HG03039 (cell line): Measurements from ENCODE around the gene DENND2D.

ENCODE experiments used
- ATAC-seq: cut with Tn5 transposase; IDR thresholded peaks from one replicate; pipeline ENCODE4 v1.9.1; 2021; ENCODE audit warnings: mild to moderate bottlenecking, moderate library complexity; ENCODE audit not compliant: unreplicated experiment

Gene DENND2D, protein sequence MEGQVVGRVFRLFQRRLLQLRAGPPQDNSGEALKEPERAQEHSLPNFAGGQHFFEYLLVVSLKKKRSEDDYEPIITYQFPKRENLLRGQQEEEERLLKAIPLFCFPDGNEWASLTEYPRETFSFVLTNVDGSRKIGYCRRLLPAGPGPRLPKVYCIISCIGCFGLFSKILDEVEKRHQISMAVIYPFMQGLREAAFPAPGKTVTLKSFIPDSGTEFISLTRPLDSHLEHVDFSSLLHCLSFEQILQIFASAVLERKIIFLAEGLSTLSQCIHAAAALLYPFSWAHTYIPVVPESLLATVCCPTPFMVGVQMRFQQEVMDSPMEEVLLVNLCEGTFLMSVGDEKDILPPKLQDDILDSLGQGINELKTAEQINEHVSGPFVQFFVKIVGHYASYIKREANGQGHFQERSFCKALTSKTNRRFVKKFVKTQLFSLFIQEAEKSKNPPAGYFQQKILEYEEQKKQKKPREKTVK

GRCh38 chr1:111199881-111200801, at the start of gene DENND2D:
DENND2D (minus strand) TSS chr1:111200646; CDS start chr1:111200459, 187 bp downstream.
- ATAC-seq, result no peak

GRCh38 chr1:111249960-111250359, 49.5 kb upstream of the DENND2D start:
- ATAC-seq, result no peak

DNA sequence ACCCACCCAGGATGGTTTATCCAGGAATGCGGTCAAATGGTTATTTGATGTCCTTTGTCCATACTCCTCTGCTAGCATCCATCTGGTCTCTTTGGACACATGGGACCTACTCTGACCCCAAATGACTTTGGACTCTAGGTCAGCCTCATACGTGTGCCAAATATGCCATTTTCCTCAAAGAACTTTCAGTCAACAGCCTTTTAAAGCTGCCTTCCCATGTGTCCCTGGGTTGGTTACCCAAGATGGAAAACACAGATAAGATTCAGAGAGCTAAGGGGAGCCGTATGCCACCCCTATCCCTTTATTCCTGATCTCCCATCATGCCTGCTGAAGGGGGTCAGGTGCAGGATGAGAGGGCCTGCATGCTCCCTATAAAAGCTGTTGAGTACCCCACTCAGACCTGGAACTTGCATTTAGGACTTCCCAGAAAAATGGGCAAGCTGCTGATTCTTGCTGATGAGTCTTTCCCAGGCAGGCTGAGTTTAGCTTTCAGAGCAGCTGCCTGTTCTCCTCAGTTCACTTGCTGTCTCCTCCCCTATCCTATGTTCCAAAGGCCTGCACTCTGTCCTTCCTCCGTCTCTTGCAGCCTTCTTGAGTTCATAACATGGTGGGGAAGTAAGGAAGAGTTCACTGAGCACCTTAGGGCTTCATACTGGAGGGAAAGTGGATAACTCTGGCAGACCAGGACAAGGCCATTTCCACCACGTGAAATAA, 46.8 kb upstream of the DENND2D start:
- no peak for ATAC-seq

- no peak for ATAC-seq
Observed at GRCh38 chr1:111242805-111243523, 42.5 kb upstream of the DENND2D start.

DNA sequence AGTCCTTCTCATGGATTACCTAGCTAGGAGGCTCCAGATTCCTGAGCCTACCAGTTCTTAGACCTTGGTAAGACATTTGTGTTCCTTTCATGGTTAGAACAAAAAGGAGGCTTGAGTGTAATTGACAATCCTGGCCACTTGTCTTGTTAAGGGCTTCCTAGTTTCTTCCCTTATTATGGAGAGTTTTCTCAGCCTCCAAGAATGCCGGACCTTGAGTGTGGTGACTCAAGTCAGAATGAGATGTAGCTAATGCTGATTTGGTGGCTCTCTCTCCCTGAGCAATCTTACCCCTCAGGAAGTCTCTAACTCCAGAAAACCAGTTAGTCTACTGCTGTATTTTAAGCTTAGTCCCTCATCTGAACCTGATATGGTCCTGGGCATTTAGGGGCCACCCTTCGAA, 41.4 kb upstream of the DENND2D start:
- no peak for ATAC-seq

GRCh38 chr1:111238056-111238795, 37.8 kb upstream of the DENND2D start:
- no peak for ATAC-seq

- ATAC-seq, result no peak
Observed at GRCh38 chr1:111236806-111237205, 36.4 kb upstream of the DENND2D start.

DNA sequence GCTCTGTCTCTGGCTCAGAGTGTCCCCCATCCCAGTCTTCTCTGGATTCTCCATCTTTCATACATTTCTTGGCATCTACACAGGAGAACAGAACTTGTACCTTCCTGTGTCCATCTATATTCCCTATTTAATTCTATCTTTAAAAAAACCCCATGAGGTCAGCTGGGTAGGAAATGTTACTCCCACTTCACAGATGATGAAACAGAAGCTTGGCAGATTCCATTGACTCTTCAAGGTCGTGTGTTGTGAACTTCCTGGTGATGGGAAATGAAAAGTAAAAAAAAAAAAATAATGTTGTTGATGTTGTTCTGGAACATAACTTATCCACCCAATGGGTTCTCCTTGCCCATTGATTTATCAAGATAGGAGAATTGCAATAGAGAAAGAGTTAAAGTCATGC, 35.9 kb upstream of the DENND2D start:
- ATAC-seq, result no peak

DNA sequence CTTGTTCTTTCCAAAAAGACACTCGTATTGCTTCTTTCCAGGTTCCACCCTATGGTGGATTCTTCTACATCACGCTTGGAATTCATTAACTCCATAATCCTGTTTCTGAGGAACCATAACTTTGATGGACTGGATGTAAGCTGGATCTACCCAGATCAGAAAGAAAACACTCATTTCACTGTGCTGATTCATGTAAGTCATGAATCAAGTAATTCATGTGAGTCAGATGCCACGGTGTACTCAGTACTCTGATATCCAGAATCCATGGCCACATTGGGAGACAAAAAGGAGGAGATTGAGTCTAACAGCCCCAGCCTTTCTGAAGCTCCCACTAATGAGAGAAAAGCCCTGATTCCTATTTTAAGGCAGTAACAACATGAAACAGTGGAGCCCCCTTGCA, 34.4 kb upstream of the DENND2D start:
- ATAC-seq, result no peak

- no peak for ATAC-seq
Observed at GRCh38 chr1:111234258-111234657, 33.8 kb upstream of the DENND2D start.

DNA sequence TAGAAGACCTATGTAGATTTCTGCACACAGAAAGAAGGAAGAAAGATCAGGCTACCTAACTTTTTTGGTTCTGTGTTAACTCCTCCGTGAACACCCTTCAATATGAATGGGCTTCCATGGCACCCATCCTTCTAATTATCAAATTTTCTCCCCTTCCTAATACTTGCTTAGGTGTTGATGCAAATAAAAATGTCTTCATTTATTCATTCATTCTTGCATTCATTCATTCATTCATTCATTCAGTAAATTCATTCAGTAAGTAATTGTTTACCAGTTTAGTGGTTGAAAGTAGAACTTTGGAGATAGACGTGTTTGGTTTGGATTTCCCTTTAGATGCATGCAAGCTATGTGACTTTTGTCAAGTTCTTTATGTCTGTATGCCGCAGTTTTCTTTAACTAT, 31.7 kb upstream of the DENND2D start:
- no peak for ATAC-seq

- no peak for ATAC-seq
Observed at GRCh38 chr1:111228748-111229126, 28.3 kb upstream of the DENND2D start.

DNA sequence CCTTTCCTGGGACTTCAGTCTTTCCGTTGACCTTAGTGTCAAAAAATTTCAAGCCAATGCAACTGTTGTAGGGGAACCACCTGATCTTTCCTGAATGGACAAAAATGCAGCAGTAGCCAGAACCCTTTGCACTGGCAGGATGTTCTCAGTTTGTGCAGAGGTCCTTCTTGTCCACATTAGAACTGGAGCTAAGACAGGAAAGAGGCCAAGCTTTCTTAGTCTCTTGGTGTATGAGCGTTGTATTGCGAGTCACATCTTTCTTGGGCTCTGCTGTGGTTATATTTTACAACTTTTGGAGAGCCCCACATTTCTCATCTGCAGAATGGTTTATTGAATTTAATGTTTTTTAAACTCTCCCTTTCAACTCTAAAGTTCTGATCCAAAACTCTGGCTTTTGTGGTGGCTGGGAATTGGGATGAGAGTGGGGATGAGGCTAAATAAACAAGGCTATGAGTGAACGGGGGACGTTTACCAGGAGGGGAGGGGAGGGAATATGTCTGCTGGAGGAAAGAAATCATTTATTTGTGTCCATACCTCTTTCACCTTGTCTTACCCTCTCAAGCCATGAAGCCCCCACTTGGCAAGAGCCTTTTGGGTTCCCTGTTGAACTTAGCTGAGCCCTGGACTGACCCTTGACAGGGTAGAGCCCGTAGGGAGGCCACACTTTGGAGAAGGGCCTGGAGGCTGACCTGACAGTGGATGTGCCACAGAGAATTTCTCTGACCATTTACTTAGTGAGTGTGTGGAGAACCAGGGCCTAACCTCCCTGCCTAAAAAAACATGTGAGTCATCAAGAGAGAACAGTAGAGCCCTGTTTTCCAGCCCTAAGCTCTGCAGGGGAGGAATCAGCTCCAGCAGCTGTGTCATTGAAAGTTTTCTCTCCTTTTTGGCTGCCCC, 27.7 kb upstream of the DENND2D start:
- ATAC-seq, result no peak

- no peak for ATAC-seq
Observed at GRCh38 chr1:111227434-111227833, 27.0 kb upstream of the DENND2D start, which contains the start of gene CHI3L2. CHI3L2 (plus strand) TSS chr1:111227713; CDS start chr1:111227730, 17 bp downstream.

- ATAC-seq, result no peak
Observed at GRCh38 chr1:111225717-111226400, 25.4 kb upstream of the DENND2D start.

DNA sequence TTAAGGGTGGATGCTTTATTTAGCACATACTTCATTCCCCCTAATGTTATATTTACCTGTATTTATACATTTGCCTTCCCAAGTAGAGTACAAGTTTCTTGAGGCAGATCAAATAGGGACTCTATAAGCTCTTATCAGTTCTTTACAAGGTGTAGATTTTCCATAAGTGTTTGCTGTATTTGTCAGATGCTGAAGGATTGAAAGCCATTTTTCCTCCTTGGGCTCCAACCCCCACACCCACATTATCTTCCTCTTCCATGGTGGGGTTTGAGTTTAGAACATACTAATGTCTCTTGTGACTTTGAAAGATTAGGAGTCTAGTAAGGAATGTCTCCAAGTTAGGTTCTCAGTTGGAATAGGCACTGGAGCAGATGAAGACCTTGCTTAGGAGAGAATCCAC, 24.6 kb upstream of the DENND2D start:
- ATAC-seq, result no peak

DNA sequence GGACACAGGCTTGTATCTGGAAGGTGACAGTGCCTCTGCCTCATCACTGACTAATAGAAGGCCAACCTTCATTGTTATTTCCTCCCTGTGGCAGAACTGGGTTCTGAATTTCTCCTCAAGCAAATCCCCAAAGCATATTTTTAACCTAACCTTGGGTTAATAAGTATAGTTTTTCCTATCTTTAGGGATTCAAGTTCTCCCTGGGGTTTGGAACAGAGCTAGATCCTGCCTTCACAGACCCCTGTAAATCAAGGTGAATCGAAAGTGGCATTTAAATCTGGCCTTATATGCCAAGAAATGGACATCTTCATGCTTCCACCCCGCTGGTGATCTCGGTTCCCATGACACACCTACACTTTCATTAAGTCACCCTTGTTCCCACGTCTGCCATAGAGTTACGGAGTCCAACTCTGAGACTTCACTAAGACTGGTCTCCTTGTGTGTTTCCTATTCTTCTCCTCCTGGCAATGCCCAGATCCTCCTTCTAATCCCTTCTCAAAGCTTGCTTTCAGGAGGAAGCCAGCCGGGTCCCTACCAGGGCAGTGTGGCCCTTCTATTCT, 22.8 kb upstream of the DENND2D start:
- ATAC-seq, result no peak
